HG03064 (cell line): Measurements from ENCODE around the gene CERK.
"Not testable (repeated sequence)": the region's sequence is repeated elsewhere in the genome, so short reads cannot be mapped to it uniquely, and the experiment has no call there.

Experiments
- ATAC-seq: cut with Tn5 transposase; IDR thresholded peaks from one replicate; pipeline ENCODE4 v1.9.1; 2021; ENCODE audit warnings: low read depth; ENCODE audit not compliant: unreplicated experiment

Gene CERK

DNA sequence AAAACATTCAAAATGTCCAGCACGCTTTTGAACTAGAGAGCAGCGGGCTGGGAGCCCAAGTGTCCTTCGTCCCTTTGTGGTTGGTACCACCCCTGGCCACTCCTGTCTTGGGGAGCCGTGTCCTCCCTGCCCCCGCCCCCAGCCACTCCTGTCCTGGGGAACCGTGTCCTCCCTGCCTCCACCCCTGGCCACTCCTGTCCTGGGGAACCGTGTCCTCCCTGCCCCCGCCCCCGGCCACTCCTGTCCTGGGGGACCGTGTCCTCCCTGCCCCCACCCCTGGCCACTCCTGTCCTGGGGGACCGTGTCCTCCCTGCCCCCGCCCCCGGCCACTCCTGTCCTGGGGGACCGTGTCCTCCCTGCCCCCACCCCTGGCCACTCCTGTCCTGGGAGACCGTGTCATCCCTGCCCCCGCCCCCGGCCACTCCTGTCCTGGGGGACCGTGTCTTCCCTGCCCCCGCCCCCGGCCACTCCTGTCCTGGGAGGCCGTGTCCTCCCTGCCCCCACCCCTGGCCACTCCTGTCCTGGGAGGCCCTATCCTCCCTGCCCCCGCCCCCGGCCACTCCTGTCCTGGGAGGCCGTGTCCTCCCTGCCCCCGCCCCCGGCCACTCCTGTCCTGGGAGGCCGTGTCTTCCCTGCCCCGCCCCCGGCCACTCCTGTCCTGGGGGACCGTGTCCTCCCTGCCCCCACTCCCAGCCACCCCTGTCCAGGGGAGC lies 102.9 kb downstream of the CERK start:
- not testable (repeated sequence) for ATAC-seq
